CD4-positive, alpha-beta T cell (primary cell): ENCODE measurements around the gene PYCARD. TPM values are rescaled to one million over a fixed set of nuclear protein-coding genes. Genes with fewer than 3 reads are reported as not detected.

Experiments used
- ATAC-seq: fragments of 200-7000 bp; cut with Tn5 transposase; one replicate; pipeline ENCODE4 v1.10.0; 2022; ENCODE audit warnings: mild to moderate bottlenecking; ENCODE audit not compliant: poor library complexity
- CTCF ChIA-PET: fragments of 350-600 bp; sonication (Branson Sonifier 250); formaldehyde crosslinking; loops from one replicate; lab custom pipeline; 2021; ENCODE audit warnings: antibody characterized with exemption, inconsistent platforms; lab: Charles Lee
- POLR2A ChIA-PET: fragments of 350-600 bp; sonication (Branson Sonifier 250); formaldehyde crosslinking; loops from one replicate; lab custom pipeline; 2021; ENCODE audit warnings: antibody characterized with exemption, inconsistent platforms; lab: Charles Lee
- DNase-seq, 14 experiments: peaks; one replicate each; pipeline ENCODE4 v3.0.0-alpha.2; 2013 to 2020; ENCODE audit warnings: mixed read lengths in 2 of 14
- H3K27ac ChIP-seq, 2 donors: one replicate each; pipeline versions ENCODE4 v1.5.1 to v1.7.0; 2013; ENCODE audit warnings: low read length in 2 of 2, low read depth in 1 of 2, mild to moderate bottlenecking in 1 of 2
- H3K27me3 ChIP-seq, 2 experiments: 1 replicate in 1 of 2; 2 replicates in 1 of 2; pipeline versions ENCODE4 v1.6.1 to v1.7.0; 2013; ENCODE audit warnings: low read length in 2 of 2, control low read depth in 1 of 2, mild to moderate bottlenecking in 1 of 2, moderate library complexity in 1 of 2; ENCODE audit not compliant: insufficient read depth in 2 of 2, control insufficient read depth in 1 of 2
- H3K36me3 ChIP-seq: one replicate; pipeline ENCODE4 v1.6.1; 2013; ENCODE audit warnings: low read length, control low read depth; ENCODE audit not compliant: insufficient read depth
- H3K4me1 ChIP-seq: one replicate; pipeline ENCODE4 v1.6.1; 2013; ENCODE audit warnings: low read length, control low read depth; ENCODE audit not compliant: insufficient read depth
- H3K4me3 ChIP-seq: one replicate; pipeline ENCODE4 v1.5.1; 2013; ENCODE audit warnings: mild to moderate bottlenecking, low read length, moderate library complexity
- H3K9me3 ChIP-seq, 2 experiments: 1 replicate in 1 of 2; 2 replicates in 1 of 2; pipeline versions ENCODE4 v1.6.1 to v1.7.0; 2013; ENCODE audit warnings: low read length in 2 of 2, mild to moderate bottlenecking in 2 of 2, control low read depth in 1 of 2, moderate library complexity in 1 of 2; ENCODE audit not compliant: control insufficient read depth in 1 of 2, insufficient read depth in 1 of 2
- H3K27ac Mint-ChIP-seq: one replicate; pipeline ENCODE4 v1.8.0; 2020; ENCODE audit warnings: mixed read lengths
- H3K27me3 Mint-ChIP-seq: one replicate; pipeline ENCODE4 v1.8.0; 2021; ENCODE audit warnings: mixed read lengths
- H3K36me3 Mint-ChIP-seq: one replicate; pipeline ENCODE4 v1.8.0; 2021; ENCODE audit warnings: low read depth, mixed read lengths
- H3K4me1 Mint-ChIP-seq: one replicate; pipeline ENCODE4 v1.8.0; 2021; ENCODE audit warnings: low read depth, mixed read lengths
- H3K4me3 Mint-ChIP-seq: one replicate; pipeline ENCODE4 v1.8.0; 2020; ENCODE audit warnings: mild to moderate bottlenecking, mixed read lengths
- H3K9me3 Mint-ChIP-seq: one replicate; pipeline ENCODE4 v1.8.0; 2020; ENCODE audit warnings: mixed read lengths
- intact Hi-C, 2 experiments: fragments of 100-400 bp; cut with DNase I in 1 of 2; cut with micrococcal nuclease in 1 of 2; formaldehyde crosslinking; loops; one replicate each; pipeline versions ENCODE4 v1.15.1 to v1.9.0; 2023 to 2025; cut with DNase I, micrococcal nuclease
- total RNA-seq, 174 experiments: library from RNA in 2 of 174; stranded (reverse) in 2 of 174; gene quantifications; one replicate each; pipeline ENCODE4 v1.2.3 and lab custom pipeline; 2021 to 2026
- TF ChIP-seq, protein P1 (sequence below): fragments of 200-600 bp; IDR thresholded peaks from one replicate; pipeline ENCODE4 v1.8.0; 2022; ENCODE audit warnings: antibody characterized with exemption, mild to moderate bottlenecking

The PYCARD gene
- total RNA-seq, 2 experiments from 2014 or later: 8.1 to 8.5 TPM

DNA sequence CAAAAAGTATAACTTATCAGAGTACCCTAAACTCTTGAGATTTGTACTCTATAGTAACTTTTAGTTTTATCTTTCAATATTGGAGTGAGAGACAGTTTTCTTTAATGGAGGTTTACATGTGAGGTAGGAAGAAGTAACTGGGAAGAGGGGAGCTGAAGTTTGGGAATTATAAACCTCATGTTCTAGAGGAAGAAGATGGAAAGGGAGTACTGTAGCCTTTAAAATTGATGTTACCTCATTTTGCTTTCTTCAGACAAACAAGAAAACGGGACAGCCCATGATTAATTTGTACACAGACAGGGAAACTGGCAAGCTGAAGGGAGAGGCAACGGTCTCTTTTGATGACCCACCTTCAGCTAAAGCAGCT is 13.2 kb downstream of the PYCARD start:
- CTCF ChIA-PET: interaction anchor here (0.8 kb wide), 1 partner anchor 47 kb away, joined by 3 read pairs; no protein-coding TSS in a partner anchor
- no peak for DNase-seq
- no peak for ATAC-seq
- H3K9me3 ChIP-seq: no peaks in the 10 kb centered on the region
- POLR2A ChIA-PET: interaction anchor here (0.7 to 3.6 kb wide), 3 partner anchors 10 to 33 kb away, joined by 4 to 30 read pairs (median 28); partner anchors contain the start of genes FUS and PYCARD
- intact Hi-C loops: loop anchor here (10.0 kb wide), 3 partner anchors 145 to 675 kb away; no protein-coding TSS in a partner anchor
- Mint-ChIP-seq H3K9me3 (no peaks in the 10 kb centered on the region), H3K4me1 (peaks cover 90% of the 10 kb centered on the region), H3K4me3 (peak overlapping the region; percentile 23), H3K36me3 (peaks cover 100% of the 10 kb centered on the region), H3K27ac (peak overlapping the region; percentile 50), H3K27me3 (no peaks in the 10 kb centered on the region)
- peaks cover 100% of the 10 kb centered on the region for H3K36me3 ChIP-seq
- TF ChIP-seq, protein P1, sequence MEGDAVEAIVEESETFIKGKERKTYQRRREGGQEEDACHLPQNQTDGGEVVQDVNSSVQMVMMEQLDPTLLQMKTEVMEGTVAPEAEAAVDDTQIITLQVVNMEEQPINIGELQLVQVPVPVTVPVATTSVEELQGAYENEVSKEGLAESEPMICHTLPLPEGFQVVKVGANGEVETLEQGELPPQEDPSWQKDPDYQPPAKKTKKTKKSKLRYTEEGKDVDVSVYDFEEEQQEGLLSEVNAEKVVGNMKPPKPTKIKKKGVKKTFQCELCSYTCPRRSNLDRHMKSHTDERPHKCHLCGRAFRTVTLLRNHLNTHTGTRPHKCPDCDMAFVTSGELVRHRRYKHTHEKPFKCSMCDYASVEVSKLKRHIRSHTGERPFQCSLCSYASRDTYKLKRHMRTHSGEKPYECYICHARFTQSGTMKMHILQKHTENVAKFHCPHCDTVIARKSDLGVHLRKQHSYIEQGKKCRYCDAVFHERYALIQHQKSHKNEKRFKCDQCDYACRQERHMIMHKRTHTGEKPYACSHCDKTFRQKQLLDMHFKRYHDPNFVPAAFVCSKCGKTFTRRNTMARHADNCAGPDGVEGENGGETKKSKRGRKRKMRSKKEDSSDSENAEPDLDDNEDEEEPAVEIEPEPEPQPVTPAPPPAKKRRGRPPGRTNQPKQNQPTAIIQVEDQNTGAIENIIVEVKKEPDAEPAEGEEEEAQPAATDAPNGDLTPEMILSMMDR: no peak
- H3K4me1 ChIP-seq: peaks cover 42% of the 10 kb centered on the region
- H3K4me3 ChIP-seq: no peak overlapping the region
- H3K27me3 ChIP-seq: no peaks in the 10 kb centered on the region
- H3K27ac ChIP-seq: peak overlapping the region in 1 of 2 donors; percentile 26

DNA sequence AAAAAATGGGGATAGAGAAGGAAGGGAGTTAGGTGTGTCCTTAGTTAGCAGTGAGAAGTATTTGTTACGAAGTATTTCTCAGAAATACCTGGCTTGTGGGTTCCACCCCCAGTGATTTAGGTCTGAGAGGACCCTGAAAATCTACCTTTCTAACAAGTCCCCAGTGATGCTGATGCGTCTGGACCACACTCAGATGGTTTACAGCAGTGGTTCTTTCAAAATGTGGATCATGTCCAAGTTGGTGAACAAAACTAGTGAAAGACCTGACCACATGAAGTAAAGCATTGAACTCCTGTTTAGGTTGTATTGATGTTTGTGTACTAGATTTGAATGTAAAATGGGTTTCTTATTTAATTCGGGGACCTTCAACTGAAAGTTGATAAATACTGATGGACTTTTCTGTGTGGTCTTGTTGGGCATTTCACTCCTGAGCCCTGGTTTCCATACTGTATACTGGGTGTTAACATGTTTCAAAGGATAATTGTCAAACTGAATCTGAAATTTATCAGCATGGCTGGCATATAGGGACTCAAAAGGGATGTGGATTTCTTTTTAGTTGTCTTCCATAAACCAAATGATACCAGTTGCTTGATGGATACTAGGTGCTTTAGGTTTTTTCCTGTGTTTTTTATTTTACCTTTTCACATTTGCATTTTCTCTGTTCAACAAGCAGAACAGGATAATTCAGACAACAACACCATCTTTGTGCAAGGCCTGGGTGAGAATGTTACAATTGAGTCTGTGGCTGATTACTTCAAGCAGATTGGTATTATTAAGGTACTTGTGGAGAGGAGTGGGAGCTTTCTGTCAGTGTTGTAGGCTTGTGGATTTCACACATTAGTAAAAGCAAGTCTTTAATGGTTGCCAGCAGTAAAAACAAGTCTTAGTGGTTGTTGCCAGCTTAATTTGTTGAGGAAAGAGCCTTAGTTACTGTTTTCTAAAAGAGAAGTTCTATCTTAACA is 13.8 kb downstream of the PYCARD start:
- H3K36me3 ChIP-seq: peaks cover 100% of the 10 kb centered on the region
- peaks cover 91% of the 10 kb centered on the region for H3K4me1 Mint-ChIP-seq
- DNase-seq (peak in 2 of 14 experiments; percentile 17 to 36), ATAC-seq (no peak)
- ChIA-PET CTCF (interaction anchor here (0.8 kb wide), 1 partner anchor 47 kb away, joined by 3 read pairs; no protein-coding TSS in a partner anchor), POLR2A (interaction anchor here (1.3 to 3.6 kb wide), 3 partner anchors 9 to 46 kb away, joined by 4 to 30 read pairs (median 28); partner anchors contain the start of genes FUS and PYCARD)
- H3K9me3 Mint-ChIP-seq: no peaks in the 10 kb centered on the region
- H3K4me3 Mint-ChIP-seq: peak overlapping the region; percentile 60
- peaks cover 100% of the 10 kb centered on the region for H3K36me3 Mint-ChIP-seq
- intact Hi-C loops: loop anchor here (10.0 kb wide), 3 partner anchors 146 to 676 kb away; no protein-coding TSS in a partner anchor
- no peaks in the 10 kb centered on the region for H3K27me3 Mint-ChIP-seq
- H3K4me3 ChIP-seq: no peak overlapping the region
- H3K27me3 ChIP-seq: no peaks in the 10 kb centered on the region
- H3K27ac Mint-ChIP-seq: peak overlapping the region; percentile 50
- no peaks in the 10 kb centered on the region for H3K9me3 ChIP-seq
- TF ChIP-seq, protein P1: no peak
- no peak overlapping the region for H3K27ac ChIP-seq
- peaks cover 48% of the 10 kb centered on the region for H3K4me1 ChIP-seq

DNA sequence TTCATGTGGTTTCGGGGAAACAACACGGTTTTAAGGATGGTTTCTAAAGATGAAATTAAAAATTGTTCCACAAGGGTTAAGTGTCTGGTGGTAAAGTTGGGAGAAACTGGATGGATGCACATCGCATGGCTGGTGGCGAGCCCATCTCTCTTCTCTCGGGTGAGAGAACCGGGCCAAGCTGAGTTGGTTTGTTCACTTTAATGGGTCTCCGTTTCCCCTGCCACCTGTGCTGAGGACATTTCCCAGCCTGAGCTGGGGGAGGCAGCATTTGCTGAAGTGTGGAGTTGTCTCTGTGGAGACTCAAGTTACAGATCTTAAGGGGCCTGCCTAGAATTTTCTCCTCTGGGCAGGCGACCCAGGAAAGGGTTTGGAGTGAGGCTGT is 14.8 kb downstream of the PYCARD start:
- H3K27ac ChIP-seq: no peak overlapping the region
- H3K36me3 ChIP-seq: peaks cover 100% of the 10 kb centered on the region
- Mint-ChIP-seq H3K9me3 (no peaks in the 10 kb centered on the region), H3K27ac (peak overlapping the region; percentile 50), H3K4me1 (peaks cover 93% of the 10 kb centered on the region), H3K36me3 (peaks cover 100% of the 10 kb centered on the region), H3K4me3 (peak overlapping the region; percentile 60), H3K27me3 (no peaks in the 10 kb centered on the region)
- no peaks in the 10 kb centered on the region for H3K27me3 ChIP-seq
- intact Hi-C loops: loop anchor here (10.0 kb wide), 3 partner anchors 147 to 677 kb away; no protein-coding TSS in a partner anchor
- no peaks in the 10 kb centered on the region for H3K9me3 ChIP-seq
- ChIA-PET POLR2A (interaction anchor here (0.8 to 6.6 kb wide), 5 partner anchors 10 to 46 kb away, joined by 3 to 89 read pairs (median 3); partner anchors contain the start of gene PYCARD), CTCF (no interaction called here)
- DNase-seq: no peak
- H3K4me1 ChIP-seq: peaks cover 52% of the 10 kb centered on the region
- no peak for ATAC-seq
- TF ChIP-seq, protein P1: no peak
- no peak overlapping the region for H3K4me3 ChIP-seq
